ENCODE results near the gene RIMS1.

DNA sequence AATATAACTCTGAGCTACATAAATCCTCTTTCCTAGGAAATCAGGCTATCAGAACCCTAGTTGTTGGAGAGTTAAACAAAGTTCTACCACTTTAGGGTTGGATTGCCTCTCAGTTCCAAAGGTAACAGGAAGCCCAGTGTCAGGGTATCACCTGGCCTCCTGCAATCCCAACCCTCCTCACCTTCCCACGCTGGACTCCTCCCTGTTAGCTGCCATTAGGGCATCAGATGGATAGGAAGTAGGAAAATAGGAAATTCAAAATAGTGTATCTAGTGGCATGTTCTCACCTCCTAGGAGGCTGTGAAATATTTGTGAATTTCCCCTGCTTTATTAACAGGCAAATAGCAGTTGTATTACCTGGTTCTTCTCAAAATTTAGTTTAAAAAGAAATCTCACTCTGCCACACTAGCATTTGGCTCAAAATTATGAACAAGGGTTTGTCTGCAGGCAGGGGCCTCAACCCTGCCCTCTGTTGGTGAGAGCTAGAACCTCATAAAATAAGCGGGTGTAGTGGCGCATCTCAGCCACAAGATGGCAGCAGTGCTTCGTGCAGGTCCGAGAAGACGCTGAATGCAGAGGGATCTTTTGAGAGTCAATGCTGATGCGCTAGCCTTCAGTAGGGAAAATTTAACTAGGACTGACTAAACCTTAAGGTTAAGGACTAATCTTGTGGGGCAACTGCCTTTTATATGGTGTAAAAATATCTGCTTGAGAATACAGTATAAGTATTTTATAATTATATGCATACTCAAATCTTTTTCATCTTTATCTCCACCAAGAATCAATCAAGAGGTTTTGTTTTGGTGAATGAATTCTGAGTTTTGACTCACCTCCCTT, 525.7 kb downstream of the RIMS1 start:
- TF ChIP-seq, protein P1, sequence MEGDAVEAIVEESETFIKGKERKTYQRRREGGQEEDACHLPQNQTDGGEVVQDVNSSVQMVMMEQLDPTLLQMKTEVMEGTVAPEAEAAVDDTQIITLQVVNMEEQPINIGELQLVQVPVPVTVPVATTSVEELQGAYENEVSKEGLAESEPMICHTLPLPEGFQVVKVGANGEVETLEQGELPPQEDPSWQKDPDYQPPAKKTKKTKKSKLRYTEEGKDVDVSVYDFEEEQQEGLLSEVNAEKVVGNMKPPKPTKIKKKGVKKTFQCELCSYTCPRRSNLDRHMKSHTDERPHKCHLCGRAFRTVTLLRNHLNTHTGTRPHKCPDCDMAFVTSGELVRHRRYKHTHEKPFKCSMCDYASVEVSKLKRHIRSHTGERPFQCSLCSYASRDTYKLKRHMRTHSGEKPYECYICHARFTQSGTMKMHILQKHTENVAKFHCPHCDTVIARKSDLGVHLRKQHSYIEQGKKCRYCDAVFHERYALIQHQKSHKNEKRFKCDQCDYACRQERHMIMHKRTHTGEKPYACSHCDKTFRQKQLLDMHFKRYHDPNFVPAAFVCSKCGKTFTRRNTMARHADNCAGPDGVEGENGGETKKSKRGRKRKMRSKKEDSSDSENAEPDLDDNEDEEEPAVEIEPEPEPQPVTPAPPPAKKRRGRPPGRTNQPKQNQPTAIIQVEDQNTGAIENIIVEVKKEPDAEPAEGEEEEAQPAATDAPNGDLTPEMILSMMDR (IDR thresholded peaks at IDR 0.05; ENCODE audit: low read depth, low read length, missing input control), result peak; percentile 100
- TF ChIP-seq, protein P2, sequence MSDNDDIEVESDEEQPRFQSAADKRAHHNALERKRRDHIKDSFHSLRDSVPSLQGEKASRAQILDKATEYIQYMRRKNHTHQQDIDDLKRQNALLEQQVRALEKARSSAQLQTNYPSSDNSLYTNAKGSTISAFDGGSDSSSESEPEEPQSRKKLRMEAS (IDR thresholded peaks at IDR 0.05), result no peak
- TF ChIP-seq, protein P3, sequence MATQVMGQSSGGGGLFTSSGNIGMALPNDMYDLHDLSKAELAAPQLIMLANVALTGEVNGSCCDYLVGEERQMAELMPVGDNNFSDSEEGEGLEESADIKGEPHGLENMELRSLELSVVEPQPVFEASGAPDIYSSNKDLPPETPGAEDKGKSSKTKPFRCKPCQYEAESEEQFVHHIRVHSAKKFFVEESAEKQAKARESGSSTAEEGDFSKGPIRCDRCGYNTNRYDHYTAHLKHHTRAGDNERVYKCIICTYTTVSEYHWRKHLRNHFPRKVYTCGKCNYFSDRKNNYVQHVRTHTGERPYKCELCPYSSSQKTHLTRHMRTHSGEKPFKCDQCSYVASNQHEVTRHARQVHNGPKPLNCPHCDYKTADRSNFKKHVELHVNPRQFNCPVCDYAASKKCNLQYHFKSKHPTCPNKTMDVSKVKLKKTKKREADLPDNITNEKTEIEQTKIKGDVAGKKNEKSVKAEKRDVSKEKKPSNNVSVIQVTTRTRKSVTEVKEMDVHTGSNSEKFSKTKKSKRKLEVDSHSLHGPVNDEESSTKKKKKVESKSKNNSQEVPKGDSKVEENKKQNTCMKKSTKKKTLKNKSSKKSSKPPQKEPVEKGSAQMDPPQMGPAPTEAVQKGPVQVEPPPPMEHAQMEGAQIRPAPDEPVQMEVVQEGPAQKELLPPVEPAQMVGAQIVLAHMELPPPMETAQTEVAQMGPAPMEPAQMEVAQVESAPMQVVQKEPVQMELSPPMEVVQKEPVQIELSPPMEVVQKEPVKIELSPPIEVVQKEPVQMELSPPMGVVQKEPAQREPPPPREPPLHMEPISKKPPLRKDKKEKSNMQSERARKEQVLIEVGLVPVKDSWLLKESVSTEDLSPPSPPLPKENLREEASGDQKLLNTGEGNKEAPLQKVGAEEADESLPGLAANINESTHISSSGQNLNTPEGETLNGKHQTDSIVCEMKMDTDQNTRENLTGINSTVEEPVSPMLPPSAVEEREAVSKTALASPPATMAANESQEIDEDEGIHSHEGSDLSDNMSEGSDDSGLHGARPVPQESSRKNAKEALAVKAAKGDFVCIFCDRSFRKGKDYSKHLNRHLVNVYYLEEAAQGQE (IDR thresholded peaks at IDR 0.05), result no peak
- no peak for TF ChIP-seq YY1 (IDR thresholded peaks at IDR 0.05)
- no peak for TF ChIP-seq NR2F2 (IDR thresholded peaks at IDR 0.05)
- no peak for TF ChIP-seq EGR1 (IDR thresholded peaks at IDR 0.05; ENCODE audit: low read depth in 2 of 2)
- TF ChIP-seq GABPA (IDR thresholded peaks at IDR 0.05 in 1 of 2, conservative IDR thresholded peaks at IDR 0.05 in 1 of 2), result no peak
- TF ChIP-seq, protein P4, sequence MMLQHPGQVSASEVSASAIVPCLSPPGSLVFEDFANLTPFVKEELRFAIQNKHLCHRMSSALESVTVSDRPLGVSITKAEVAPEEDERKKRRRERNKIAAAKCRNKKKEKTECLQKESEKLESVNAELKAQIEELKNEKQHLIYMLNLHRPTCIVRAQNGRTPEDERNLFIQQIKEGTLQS (IDR thresholded peaks at IDR 0.05), result no peak
- no peak for TF ChIP-seq FOXA1 (IDR thresholded peaks at IDR 0.05)
- TF ChIP-seq, protein P5, sequence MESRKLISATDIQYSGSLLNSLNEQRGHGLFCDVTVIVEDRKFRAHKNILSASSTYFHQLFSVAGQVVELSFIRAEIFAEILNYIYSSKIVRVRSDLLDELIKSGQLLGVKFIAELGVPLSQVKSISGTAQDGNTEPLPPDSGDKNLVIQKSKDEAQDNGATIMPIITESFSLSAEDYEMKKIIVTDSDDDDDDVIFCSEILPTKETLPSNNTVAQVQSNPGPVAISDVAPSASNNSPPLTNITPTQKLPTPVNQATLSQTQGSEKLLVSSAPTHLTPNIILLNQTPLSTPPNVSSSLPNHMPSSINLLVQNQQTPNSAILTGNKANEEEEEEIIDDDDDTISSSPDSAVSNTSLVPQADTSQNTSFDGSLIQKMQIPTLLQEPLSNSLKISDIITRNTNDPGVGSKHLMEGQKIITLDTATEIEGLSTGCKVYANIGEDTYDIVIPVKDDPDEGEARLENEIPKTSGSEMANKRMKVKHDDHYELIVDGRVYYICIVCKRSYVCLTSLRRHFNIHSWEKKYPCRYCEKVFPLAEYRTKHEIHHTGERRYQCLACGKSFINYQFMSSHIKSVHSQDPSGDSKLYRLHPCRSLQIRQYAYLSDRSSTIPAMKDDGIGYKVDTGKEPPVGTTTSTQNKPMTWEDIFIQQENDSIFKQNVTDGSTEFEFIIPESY (IDR thresholded peaks at IDR 0.05), result no peak
- TF ChIP-seq RAD21 (IDR thresholded peaks at IDR 0.05), result peak; percentile 99 to 100
- TF ChIP-seq TAF1 (conservative IDR thresholded peaks at IDR 0.05), result no peak
- TF ChIP-seq SP1 (IDR thresholded peaks at IDR 0.05), result no peak
- no peak for TF ChIP-seq JUND (IDR thresholded peaks at IDR 0.05)

Measured in liver (tissue), 3 donors.